Liver (tissue), 9 donors: ENCODE measurements around the gene THADA. TPM values are rescaled to one million over a fixed set of nuclear protein-coding genes. Genes with fewer than 3 reads are reported as not detected.
A peak's percentile ranks its signal among the peaks of the same experiment; 100 is the strongest.

ENCODE experiments used
- DNase-seq: peaks from one replicate; pipeline ENCODE4 v3.0.0-alpha.2; 2017; ENCODE audit warnings: low spot score
- H3K27ac ChIP-seq, 2 donors: one replicate each; pipeline ENCODE4 v1.7.0; 2013; ENCODE audit warnings: inconsistent platforms in 2 of 2, low read length in 2 of 2, control low read depth in 1 of 2, low read depth in 1 of 2, mild to moderate bottlenecking in 1 of 2
- H3K27me3 ChIP-seq, 4 donors: one replicate each; pipeline versions ENCODE4 v1.6.1 to v1.7.0; 2013; ENCODE audit warnings: low read length in 3 of 4, inconsistent platforms in 1 of 4, mild to moderate bottlenecking in 1 of 4, moderate library complexity in 1 of 4; ENCODE audit not compliant: control insufficient read depth in 4 of 4, insufficient read depth in 4 of 4
- H3K36me3 ChIP-seq, 4 donors: one replicate each; pipeline versions ENCODE4 v1.6.1 to v1.7.0; 2013; ENCODE audit warnings: low read length in 3 of 4, mild to moderate bottlenecking in 3 of 4, low read depth in 1 of 4, moderate library complexity in 1 of 4; ENCODE audit not compliant: control insufficient read depth in 4 of 4, insufficient read depth in 3 of 4
- H3K4me1 ChIP-seq, 4 donors: one replicate each; pipeline versions ENCODE4 v1.6.1 to v1.7.0; 2013; ENCODE audit warnings: low read length in 3 of 4, mild to moderate bottlenecking in 3 of 4, moderate library complexity in 1 of 4; ENCODE audit not compliant: control insufficient read depth in 4 of 4, insufficient read depth in 4 of 4
- H3K4me3 ChIP-seq, 3 donors: one replicate each; pipeline versions ENCODE4 v1.6.1 to v1.7.0; 2013; ENCODE audit warnings: low read length in 3 of 3, control low read depth in 1 of 3, low read depth in 1 of 3, mild to moderate bottlenecking in 1 of 3
- H3K9ac ChIP-seq, 2 donors: one replicate each; pipeline ENCODE4 v1.7.0; 2013; ENCODE audit warnings: low read length in 2 of 2, mild to moderate bottlenecking in 2 of 2, moderate library complexity in 2 of 2, control low read depth in 1 of 2, low read depth in 1 of 2
- H3K9me3 ChIP-seq, 4 donors: one replicate each; pipeline versions ENCODE4 v1.6.1 to v1.7.0; 2013; ENCODE audit warnings: low read length in 3 of 4; ENCODE audit not compliant: control insufficient read depth in 4 of 4
- EGR1 ChIP-seq, 2 donors: IDR thresholded peaks; 2 replicates each; pipeline ENCODE4 v1.6.1; 2016 to 2018; ENCODE audit warnings: antibody characterized with exemption in 2 of 2, low read depth in 2 of 2
- FOXA1 ChIP-seq: IDR thresholded peaks from 2 replicates; pipeline ENCODE4 v1.6.1; 2016; ENCODE audit warnings: antibody characterized with exemption
- FOXA2 ChIP-seq: IDR thresholded peaks from 2 replicates; pipeline ENCODE4 v1.6.1; 2016; ENCODE audit warnings: antibody characterized with exemption
- GABPA ChIP-seq, 2 donors: IDR thresholded peaks in 1 of 2; conservative IDR thresholded peaks in 1 of 2; 2 replicates each; pipeline ENCODE4 v1.6.1; 2016; ENCODE audit warnings: antibody characterized with exemption in 2 of 2, mild to moderate bottlenecking in 1 of 2, moderate library complexity in 1 of 2
- HNF4A ChIP-seq, 2 donors: conservative IDR thresholded peaks; 2 replicates each; pipeline ENCODE4 v1.6.1; 2016; ENCODE audit warnings: antibody characterized with exemption in 2 of 2, mild to moderate bottlenecking in 2 of 2
- HNF4G ChIP-seq: IDR thresholded peaks from 2 replicates; pipeline ENCODE4 v1.6.1; 2016; ENCODE audit warnings: antibody characterized with exemption
- JUND ChIP-seq, 2 donors: IDR thresholded peaks; 2 replicates each; pipeline ENCODE4 v1.6.1; 2016; ENCODE audit warnings: antibody characterized with exemption in 2 of 2
- RAD21 ChIP-seq, 2 donors: IDR thresholded peaks; 2 replicates each; pipeline ENCODE4 v1.6.1; 2016; ENCODE audit warnings: antibody characterized with exemption in 2 of 2, mild to moderate bottlenecking in 2 of 2
- SP1 ChIP-seq: IDR thresholded peaks from 2 replicates; pipeline ENCODE4 v1.6.1; 2018; ENCODE audit warnings: antibody characterized with exemption, mild to moderate bottlenecking
- TAF1 ChIP-seq: conservative IDR thresholded peaks from 2 replicates; pipeline ENCODE4 v1.6.1; 2016; ENCODE audit warnings: antibody characterized with exemption, mild to moderate bottlenecking
- YY1 ChIP-seq: IDR thresholded peaks from 2 replicates; pipeline ENCODE4 v1.6.1; 2016; ENCODE audit warnings: antibody characterized with exemption, mild to moderate bottlenecking
- WGBS: extraction: QIAGEN DNeasy Blood & Tissue Kit; methylation state at CpG from one replicate; pipeline ENCODE4 v1.1.7; 2013; 5-methylcytosine and 5-hydroxymethylcytosine counted together
- polyA plus RNA-seq, 2 donors: library from polyadenylated mRNA; stranded (reverse) in 1 of 2; unstranded in 1 of 2; fragments of 200-250 nt in 1 of 2; fragments of >200 nt in 1 of 2; fragmentation: Nextera tagmentation in 1 of 2; extraction: Ambion mirVana in 1 of 2; gene quantifications; one replicate each; pipeline versions ENCODE4 v1.2.1 to v1.2.3, GENCODE V29; 2013 to 2015
- total RNA-seq, 2 donors: library from RNA; depleted of rRNA; stranded (reverse); fragments of >200 nt; gene quantifications; one replicate each; pipeline ENCODE4 v1.2.3, GENCODE V29; 2014
- TF ChIP-seq, protein P1 (sequence below): IDR thresholded peaks from 2 replicates; pipeline ENCODE4 v1.6.1; 2016; ENCODE audit warnings: antibody characterized with exemption, mild to moderate bottlenecking
- TF ChIP-seq, protein P2 (sequence below): IDR thresholded peaks from 2 replicates; pipeline ENCODE4 v1.6.1; 2016; ENCODE audit warnings: antibody characterized with exemption
- TF ChIP-seq, protein P3 (sequence below): fragments of 150-350 bp; IDR thresholded peaks from 2 replicates; pipeline ENCODE4 v1.5.1; 2017; ENCODE audit warnings: improper control_type of control experiment, low read depth, low read length; ENCODE audit not compliant: missing input control
- TF ChIP-seq, protein P4 (sequence below): IDR thresholded peaks from 2 replicates; pipeline ENCODE4 v1.6.1; 2016; ENCODE audit warnings: antibody characterized with exemption
- TF ChIP-seq, protein P5 (sequence below): IDR thresholded peaks from 2 replicates; pipeline ENCODE4 v1.6.1; 2016; ENCODE audit warnings: antibody characterized with exemption
- donor health status: healthy.
- donor health status: healthy.
- donor health status: healthy.
- donor health status: healthy.
- donor health status: healthy.

Gene THADA
- total and polyA plus RNA-seq, 4 donors, result 12.0 to 37.2 (median 22.3) TPM

DNA sequence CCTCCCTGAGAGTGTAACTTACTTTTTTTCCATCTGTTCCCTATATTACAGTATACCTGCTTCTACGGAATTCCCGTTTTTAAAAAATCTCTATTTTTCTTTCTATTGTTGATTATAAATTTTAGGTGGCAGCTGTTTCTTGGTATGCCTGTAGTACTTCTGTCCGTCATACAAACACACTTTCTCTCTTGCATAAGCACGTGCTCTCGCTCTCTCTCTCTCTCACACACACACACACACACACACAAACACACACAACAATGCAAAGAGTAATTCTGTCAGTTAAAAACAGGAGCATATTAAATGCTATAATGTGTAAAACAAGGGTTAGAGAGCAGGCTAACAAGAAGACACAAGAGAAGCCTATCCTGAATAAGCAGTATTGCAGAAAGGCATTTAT lies 140.5 kb downstream of the THADA start:
- H3K4me3 ChIP-seq, result no peak overlapping the region
- H3K27ac ChIP-seq, result peak overlapping the region in 1 of 2 donors; percentile 43

DNA sequence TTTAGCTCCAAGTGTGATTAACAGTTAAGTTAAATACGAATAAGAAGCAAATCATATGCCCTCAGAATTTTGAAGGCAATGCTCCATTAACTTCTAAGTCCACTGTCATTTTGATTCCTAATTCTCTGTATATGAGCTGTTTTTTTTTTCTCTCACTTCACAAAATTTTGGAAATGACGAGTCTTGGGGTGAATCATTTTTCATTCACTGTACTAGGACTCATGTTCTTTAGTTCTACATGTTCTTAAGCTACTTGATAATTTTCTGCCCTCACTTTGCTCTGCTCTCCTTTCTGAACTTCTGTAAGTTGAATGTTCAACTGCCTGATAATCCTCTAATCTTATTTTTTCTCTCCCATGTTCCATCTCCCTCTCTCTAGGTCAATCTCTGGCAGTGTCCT lies 141.0 kb downstream of the THADA start:
- Histone ChIP-seq H3K9me3 (peaks cover 0 to 3% (median 0%) of the 10 kb centered on the region in 4 donors), H3K27me3 (no peaks in the 10 kb centered on the region), H3K9ac (no peak overlapping the region), H3K4me1 (peaks cover 0 to 31% (median 23%) of the 10 kb centered on the region in 4 donors), H3K36me3 (no peaks in the 10 kb centered on the region), H3K27ac (no peak overlapping the region), H3K4me3 (no peak overlapping the region)
- no peak for DNase-seq
- WGBS, result 93% methylated on average over 2 of the region's 2 CpGs
- no peak for TF ChIP-seq YY1
- TF ChIP-seq FOXA2, result no peak
- no peak for TF ChIP-seq SP1
- TF ChIP-seq, protein P1, sequence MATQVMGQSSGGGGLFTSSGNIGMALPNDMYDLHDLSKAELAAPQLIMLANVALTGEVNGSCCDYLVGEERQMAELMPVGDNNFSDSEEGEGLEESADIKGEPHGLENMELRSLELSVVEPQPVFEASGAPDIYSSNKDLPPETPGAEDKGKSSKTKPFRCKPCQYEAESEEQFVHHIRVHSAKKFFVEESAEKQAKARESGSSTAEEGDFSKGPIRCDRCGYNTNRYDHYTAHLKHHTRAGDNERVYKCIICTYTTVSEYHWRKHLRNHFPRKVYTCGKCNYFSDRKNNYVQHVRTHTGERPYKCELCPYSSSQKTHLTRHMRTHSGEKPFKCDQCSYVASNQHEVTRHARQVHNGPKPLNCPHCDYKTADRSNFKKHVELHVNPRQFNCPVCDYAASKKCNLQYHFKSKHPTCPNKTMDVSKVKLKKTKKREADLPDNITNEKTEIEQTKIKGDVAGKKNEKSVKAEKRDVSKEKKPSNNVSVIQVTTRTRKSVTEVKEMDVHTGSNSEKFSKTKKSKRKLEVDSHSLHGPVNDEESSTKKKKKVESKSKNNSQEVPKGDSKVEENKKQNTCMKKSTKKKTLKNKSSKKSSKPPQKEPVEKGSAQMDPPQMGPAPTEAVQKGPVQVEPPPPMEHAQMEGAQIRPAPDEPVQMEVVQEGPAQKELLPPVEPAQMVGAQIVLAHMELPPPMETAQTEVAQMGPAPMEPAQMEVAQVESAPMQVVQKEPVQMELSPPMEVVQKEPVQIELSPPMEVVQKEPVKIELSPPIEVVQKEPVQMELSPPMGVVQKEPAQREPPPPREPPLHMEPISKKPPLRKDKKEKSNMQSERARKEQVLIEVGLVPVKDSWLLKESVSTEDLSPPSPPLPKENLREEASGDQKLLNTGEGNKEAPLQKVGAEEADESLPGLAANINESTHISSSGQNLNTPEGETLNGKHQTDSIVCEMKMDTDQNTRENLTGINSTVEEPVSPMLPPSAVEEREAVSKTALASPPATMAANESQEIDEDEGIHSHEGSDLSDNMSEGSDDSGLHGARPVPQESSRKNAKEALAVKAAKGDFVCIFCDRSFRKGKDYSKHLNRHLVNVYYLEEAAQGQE, result no peak
- no peak for TF ChIP-seq TAF1
- TF ChIP-seq, protein P2, sequence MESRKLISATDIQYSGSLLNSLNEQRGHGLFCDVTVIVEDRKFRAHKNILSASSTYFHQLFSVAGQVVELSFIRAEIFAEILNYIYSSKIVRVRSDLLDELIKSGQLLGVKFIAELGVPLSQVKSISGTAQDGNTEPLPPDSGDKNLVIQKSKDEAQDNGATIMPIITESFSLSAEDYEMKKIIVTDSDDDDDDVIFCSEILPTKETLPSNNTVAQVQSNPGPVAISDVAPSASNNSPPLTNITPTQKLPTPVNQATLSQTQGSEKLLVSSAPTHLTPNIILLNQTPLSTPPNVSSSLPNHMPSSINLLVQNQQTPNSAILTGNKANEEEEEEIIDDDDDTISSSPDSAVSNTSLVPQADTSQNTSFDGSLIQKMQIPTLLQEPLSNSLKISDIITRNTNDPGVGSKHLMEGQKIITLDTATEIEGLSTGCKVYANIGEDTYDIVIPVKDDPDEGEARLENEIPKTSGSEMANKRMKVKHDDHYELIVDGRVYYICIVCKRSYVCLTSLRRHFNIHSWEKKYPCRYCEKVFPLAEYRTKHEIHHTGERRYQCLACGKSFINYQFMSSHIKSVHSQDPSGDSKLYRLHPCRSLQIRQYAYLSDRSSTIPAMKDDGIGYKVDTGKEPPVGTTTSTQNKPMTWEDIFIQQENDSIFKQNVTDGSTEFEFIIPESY, result no peak
- no peak for TF ChIP-seq GABPA (IDR thresholded peaks at IDR 0.05 in 1 of 2, conservative IDR thresholded peaks at IDR 0.05 in 1 of 2)
- TF ChIP-seq, protein P3, sequence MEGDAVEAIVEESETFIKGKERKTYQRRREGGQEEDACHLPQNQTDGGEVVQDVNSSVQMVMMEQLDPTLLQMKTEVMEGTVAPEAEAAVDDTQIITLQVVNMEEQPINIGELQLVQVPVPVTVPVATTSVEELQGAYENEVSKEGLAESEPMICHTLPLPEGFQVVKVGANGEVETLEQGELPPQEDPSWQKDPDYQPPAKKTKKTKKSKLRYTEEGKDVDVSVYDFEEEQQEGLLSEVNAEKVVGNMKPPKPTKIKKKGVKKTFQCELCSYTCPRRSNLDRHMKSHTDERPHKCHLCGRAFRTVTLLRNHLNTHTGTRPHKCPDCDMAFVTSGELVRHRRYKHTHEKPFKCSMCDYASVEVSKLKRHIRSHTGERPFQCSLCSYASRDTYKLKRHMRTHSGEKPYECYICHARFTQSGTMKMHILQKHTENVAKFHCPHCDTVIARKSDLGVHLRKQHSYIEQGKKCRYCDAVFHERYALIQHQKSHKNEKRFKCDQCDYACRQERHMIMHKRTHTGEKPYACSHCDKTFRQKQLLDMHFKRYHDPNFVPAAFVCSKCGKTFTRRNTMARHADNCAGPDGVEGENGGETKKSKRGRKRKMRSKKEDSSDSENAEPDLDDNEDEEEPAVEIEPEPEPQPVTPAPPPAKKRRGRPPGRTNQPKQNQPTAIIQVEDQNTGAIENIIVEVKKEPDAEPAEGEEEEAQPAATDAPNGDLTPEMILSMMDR, result no peak
- TF ChIP-seq, protein P4, sequence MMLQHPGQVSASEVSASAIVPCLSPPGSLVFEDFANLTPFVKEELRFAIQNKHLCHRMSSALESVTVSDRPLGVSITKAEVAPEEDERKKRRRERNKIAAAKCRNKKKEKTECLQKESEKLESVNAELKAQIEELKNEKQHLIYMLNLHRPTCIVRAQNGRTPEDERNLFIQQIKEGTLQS, result no peak

More for the DNA sequence above, 140.5 kb downstream of the THADA start:
- Histone ChIP-seq H3K4me1 (peaks cover 0 to 31% (median 23%) of the 10 kb centered on the region in 4 donors), H3K36me3 (no peaks in the 10 kb centered on the region), H3K9me3 (peaks cover 0 to 3% (median 0%) of the 10 kb centered on the region in 4 donors), H3K27me3 (no peaks in the 10 kb centered on the region), H3K9ac (peak overlapping the region in 1 of 2 donors; percentile 5)
- 53% methylated on average over 5 of the region's 5 CpGs for WGBS
- DNase-seq, result no peak
- TF ChIP-seq FOXA2 (no peak), JUND (IDR thresholded peaks at IDR 0.05) (no peak), FOXA1 (no peak), HNF4A (conservative IDR thresholded peaks at IDR 0.05) (peak in 1 of 2 donors; percentile 6), HNF4G (no peak), RAD21 (IDR thresholded peaks at IDR 0.05) (peak in 1 of 2 donors; percentile 16), YY1 (no peak), SP1 (no peak), EGR1 (IDR thresholded peaks at IDR 0.05; ENCODE audit: low read depth in 2 of 2) (no peak)
- TF ChIP-seq, protein P4, result no peak
- TF ChIP-seq, protein P5, sequence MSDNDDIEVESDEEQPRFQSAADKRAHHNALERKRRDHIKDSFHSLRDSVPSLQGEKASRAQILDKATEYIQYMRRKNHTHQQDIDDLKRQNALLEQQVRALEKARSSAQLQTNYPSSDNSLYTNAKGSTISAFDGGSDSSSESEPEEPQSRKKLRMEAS, result no peak
